ENCODE results near the gene SFMBT2. TPM values are rescaled to one million over a fixed set of nuclear protein-coding genes. Genes with fewer than 3 reads are reported as not detected.

Gene SFMBT2
- total RNA-seq, 1 donor from 2014 or later, result 22.3 TPM

DNA sequence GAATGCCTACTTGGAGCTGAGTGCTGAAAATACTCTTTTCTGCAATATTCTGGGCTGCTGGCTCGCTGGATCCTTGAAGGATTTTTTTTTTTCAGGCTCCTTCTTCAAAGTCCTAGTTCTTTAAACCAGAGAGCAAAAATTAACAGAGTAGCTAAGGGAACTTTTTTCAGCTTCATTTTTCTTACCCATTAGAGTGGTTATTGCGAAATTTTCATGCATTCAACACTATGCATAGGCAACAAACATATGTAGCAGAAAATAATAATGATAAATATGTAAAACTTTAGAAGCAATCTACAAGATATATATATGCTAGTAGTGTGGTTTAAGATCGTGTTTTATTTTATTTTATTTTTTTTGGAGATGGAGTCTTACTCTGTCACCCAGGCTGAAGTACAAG lies 264.6 kb downstream of the SFMBT2 start:
- no peaks in the 10 kb centered on the region for H3K27me3 ChIP-seq (ENCODE audit: low read depth)
- intact Hi-C loops (cut with DNase I), result no loop called here
- TF ChIP-seq, protein P1, sequence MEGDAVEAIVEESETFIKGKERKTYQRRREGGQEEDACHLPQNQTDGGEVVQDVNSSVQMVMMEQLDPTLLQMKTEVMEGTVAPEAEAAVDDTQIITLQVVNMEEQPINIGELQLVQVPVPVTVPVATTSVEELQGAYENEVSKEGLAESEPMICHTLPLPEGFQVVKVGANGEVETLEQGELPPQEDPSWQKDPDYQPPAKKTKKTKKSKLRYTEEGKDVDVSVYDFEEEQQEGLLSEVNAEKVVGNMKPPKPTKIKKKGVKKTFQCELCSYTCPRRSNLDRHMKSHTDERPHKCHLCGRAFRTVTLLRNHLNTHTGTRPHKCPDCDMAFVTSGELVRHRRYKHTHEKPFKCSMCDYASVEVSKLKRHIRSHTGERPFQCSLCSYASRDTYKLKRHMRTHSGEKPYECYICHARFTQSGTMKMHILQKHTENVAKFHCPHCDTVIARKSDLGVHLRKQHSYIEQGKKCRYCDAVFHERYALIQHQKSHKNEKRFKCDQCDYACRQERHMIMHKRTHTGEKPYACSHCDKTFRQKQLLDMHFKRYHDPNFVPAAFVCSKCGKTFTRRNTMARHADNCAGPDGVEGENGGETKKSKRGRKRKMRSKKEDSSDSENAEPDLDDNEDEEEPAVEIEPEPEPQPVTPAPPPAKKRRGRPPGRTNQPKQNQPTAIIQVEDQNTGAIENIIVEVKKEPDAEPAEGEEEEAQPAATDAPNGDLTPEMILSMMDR (IDR thresholded peaks at IDR 0.05), result no peak
- no peak overlapping the region for H3K4me3 ChIP-seq
- no peaks in the 10 kb centered on the region for H3K9me3 ChIP-seq
- no peaks in the 10 kb centered on the region for H3K36me3 ChIP-seq
- ATAC-seq (no peak), DNase-seq (no peak)
- no peak overlapping the region for H3K27ac ChIP-seq
- H3K4me1 ChIP-seq, result no peaks in the 10 kb centered on the region

DNA sequence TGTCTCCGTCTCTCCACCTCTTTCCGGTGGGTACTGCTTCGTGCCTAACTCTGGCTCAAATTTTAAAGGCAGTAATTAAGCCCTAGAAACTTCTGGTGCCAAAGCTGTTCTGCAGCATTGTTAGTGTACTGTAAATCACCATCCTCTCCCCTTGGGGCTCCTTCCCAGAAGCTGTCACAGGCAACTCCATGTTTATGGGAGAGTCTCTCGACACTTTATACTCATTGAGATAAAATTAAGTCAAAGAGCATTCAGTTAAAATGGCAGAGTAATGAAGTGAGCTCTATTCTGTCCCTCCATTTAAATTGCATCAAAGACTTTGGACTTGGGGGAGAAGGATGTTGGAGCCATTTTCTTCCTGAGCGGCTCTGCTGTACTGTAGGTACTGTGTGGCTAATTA lies 274.8 kb downstream of the SFMBT2 start:
- H3K36me3 ChIP-seq, result no peaks in the 10 kb centered on the region
- H3K4me3 ChIP-seq, result no peak overlapping the region
- H3K9me3 ChIP-seq, result no peaks in the 10 kb centered on the region
- ATAC-seq (no peak), DNase-seq (no peak)
- TF ChIP-seq, protein P1 (IDR thresholded peaks at IDR 0.05), result no peak
- intact Hi-C loops (cut with DNase I), result no loop called here
- H3K4me1 ChIP-seq, result no peaks in the 10 kb centered on the region
- H3K27me3 ChIP-seq (ENCODE audit: low read depth), result no peaks in the 10 kb centered on the region
- H3K27ac ChIP-seq, result no peak overlapping the region

DNA sequence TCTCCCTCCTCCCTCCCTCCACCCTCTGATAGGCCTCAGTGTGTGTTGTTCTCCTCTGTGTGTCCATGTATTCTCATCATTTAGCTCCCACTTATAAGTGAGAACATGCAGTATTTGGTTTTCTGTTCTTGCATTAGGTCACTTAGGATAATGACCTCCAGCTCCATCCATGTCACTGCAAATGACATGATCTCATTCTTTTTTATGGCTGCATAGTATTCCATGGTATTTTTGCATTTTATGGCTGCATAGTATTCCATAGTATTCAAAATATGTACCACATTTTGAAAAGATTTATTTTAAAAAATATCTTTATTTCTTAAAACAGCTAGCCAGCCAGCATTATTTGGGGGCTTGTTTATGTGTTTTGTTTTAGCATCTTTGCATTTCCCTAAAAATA lies 275.6 kb downstream of the SFMBT2 start:
- Histone ChIP-seq H3K36me3 (no peaks in the 10 kb centered on the region), H3K4me1 (no peaks in the 10 kb centered on the region), H3K9me3 (no peaks in the 10 kb centered on the region), H3K4me3 (no peak overlapping the region), H3K27ac (no peak overlapping the region), H3K27me3 (ENCODE audit: low read depth) (no peaks in the 10 kb centered on the region)
- DNase-seq, result no peak
- intact Hi-C loops (cut with DNase I), result no loop called here
- TF ChIP-seq, protein P1 (IDR thresholded peaks at IDR 0.05), result no peak
- ATAC-seq, result no peak

DNA sequence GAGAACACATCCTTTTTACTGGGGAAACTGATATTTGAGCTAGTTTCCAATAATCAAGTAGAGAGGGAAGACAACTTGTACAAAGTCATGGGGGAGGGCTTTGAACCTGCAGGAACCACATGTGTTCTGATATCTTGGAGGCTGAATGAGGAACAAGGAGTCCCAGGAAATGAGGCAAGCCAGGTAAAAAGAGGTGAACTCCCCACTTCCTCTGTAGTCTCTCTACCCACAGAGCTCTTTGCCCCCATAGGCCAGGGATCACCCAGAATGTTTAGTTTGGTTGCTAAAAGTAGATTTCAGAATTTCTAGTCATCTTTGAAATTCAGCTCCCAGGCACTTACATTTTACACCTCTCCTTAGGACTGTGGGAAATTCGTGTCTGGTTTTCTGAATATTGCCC lies 276.4 kb downstream of the SFMBT2 start:
- Histone ChIP-seq H3K9me3 (no peaks in the 10 kb centered on the region), H3K4me1 (no peaks in the 10 kb centered on the region)
- intact Hi-C loops (cut with DNase I), result no loop called here

DNA sequence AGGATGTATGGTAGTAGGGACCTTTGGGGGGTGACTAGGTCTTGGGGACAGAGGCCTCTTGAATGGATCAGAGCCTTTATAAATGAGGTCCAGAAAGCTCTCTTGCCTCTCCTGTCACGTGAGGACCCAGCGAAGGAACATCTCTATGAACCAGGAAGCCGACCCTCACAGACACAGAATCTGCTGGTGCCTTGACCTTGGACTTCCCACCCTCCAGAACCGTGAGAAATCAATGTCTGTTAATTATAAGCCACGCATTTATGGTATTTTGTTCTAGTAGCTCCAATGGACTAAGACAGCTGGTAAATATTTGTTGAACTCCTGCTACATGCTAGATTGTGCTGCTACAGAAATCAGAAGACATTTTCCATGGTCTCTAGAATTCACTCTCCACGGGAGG lies 276.9 kb downstream of the SFMBT2 start:
- TF ChIP-seq, protein P1 (IDR thresholded peaks at IDR 0.05), result no peak

More for the DNA sequence above, 276.4 kb downstream of the SFMBT2 start:
- ATAC-seq (no peak), DNase-seq (no peak)
- no peak overlapping the region for H3K4me3 ChIP-seq
- no peaks in the 10 kb centered on the region for H3K36me3 ChIP-seq
- TF ChIP-seq, protein P1 (IDR thresholded peaks at IDR 0.05), result no peak
- no peak overlapping the region for H3K27ac ChIP-seq
- peaks cover 4% of the 10 kb centered on the region for H3K27me3 ChIP-seq (ENCODE audit: low read depth)

DNA sequence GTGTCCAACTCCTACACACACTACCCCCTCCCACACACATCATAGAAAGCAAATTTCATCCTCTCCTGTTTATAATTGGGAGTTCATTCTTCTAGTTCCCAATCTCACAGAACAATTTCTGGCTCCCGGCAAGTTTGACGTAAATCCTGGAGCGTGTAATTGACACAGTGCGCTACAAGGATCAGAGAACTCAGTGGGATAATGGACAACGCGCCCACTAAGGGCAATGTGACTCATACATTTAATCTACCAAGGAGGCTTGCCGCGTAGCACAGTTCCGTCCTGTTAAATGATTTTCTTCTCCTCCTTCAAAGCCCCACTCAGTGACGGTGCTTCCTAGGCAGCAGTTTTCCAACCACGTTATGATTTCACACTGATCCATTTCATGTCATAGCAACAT lies 277.6 kb downstream of the SFMBT2 start:
- no peaks in the 10 kb centered on the region for H3K9me3 ChIP-seq
- intact Hi-C loops (cut with DNase I), result no loop called here
- ATAC-seq (no peak), DNase-seq (no peak)
- no peaks in the 10 kb centered on the region for H3K36me3 ChIP-seq
- no peak overlapping the region for H3K4me3 ChIP-seq
- TF ChIP-seq, protein P1 (IDR thresholded peaks at IDR 0.05), result no peak
- H3K4me1 ChIP-seq, result no peaks in the 10 kb centered on the region
- H3K27ac ChIP-seq, result no peak overlapping the region
- peaks cover 4% of the 10 kb centered on the region for H3K27me3 ChIP-seq (ENCODE audit: low read depth)

More for the DNA sequence above, 276.9 kb downstream of the SFMBT2 start:
- Histone ChIP-seq H3K4me1 (no peaks in the 10 kb centered on the region), H3K4me3 (no peak overlapping the region), H3K36me3 (no peaks in the 10 kb centered on the region), H3K27me3 (ENCODE audit: low read depth) (peaks cover 4% of the 10 kb centered on the region), H3K27ac (no peak overlapping the region), H3K9me3 (no peaks in the 10 kb centered on the region)
- ATAC-seq (no peak), DNase-seq (no peak)
- intact Hi-C loops (cut with DNase I), result no loop called here
